Measurements from ENCODE around the gene ERP44. TPM values are rescaled to one million over a fixed set of nuclear protein-coding genes. Genes with fewer than 3 reads are reported as not detected.

Gene ERP44
- total RNA-seq, 1 donor from 2014 or later, result 19.3 TPM

- Mint-ChIP-seq H3K4me1 (ENCODE audit: low read depth, unreplicated experiment) (no peaks in the 10 kb centered on the region), H3K9me3 (ENCODE audit: unreplicated experiment) (no peaks in the 10 kb centered on the region), H3K27me3 (ENCODE audit: unreplicated experiment) (no peaks in the 10 kb centered on the region), H3K27ac (ENCODE audit: unreplicated experiment) (no peak overlapping the region), H3K36me3 (ENCODE audit: unreplicated experiment) (peaks cover 5% of the 10 kb centered on the region), H3K4me3 (ENCODE audit: unreplicated experiment) (no peak overlapping the region)
- TF ChIP-seq CTCF (IDR thresholded peaks at IDR 0.05; ENCODE audit: partially characterized antibody, unreplicated experiment), result no peak
- no peak for DNase-seq
Measured at GRCh38 chr9:99931155-99931840, 167.5 kb downstream of the ERP44 start.

DNA sequence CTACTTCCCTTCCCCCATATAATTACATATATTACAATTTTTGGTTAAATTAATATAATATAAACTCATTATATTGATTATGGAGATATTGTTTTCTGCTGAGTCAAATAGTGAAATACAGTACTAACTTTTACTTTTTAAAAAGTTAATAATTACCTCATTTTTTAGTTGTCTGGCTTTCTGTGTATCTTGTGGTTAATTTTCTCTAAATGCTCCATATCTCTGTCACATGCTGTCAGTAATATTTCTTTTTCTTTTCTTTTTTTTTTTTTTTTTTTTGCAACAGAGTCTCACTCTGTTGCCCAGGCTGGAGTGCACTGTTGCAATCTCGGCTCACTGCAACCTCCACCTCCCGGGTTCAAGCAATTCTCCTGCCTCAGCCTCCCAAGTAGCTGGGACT lies 169.1 kb downstream of the ERP44 start:
- no peaks in the 10 kb centered on the region for H3K4me1 Mint-ChIP-seq (ENCODE audit: low read depth, unreplicated experiment)
- no peaks in the 10 kb centered on the region for H3K27me3 Mint-ChIP-seq (ENCODE audit: unreplicated experiment)
- H3K27ac Mint-ChIP-seq (ENCODE audit: unreplicated experiment), result no peak overlapping the region
- no peak for TF ChIP-seq CTCF (IDR thresholded peaks at IDR 0.05; ENCODE audit: partially characterized antibody, unreplicated experiment)
- no peak overlapping the region for H3K4me3 Mint-ChIP-seq (ENCODE audit: unreplicated experiment)
- H3K36me3 Mint-ChIP-seq (ENCODE audit: unreplicated experiment), result peaks cover 8% of the 10 kb centered on the region
- H3K9me3 Mint-ChIP-seq (ENCODE audit: unreplicated experiment), result peaks cover 1% of the 10 kb centered on the region
- DNase-seq, result no peak

Other genes starting within 250 kb of the ERP44 start
- 14.1 TPM for gene STX17, start 192.3 kb downstream of the ERP44 start, total RNA-seq (ENCODE audit: unreplicated experiment)
- gene INVS, start 243 bp upstream of the ERP44 start, total RNA-seq (ENCODE audit: unreplicated experiment), result 33.4 TPM

Measured in glutamatergic neuron (in vitro differentiated cells).